ENCODE measurements around the gene PODXL. TPM values are rescaled to one million over a fixed set of nuclear protein-coding genes. Genes with fewer than 3 reads are reported as not detected.

Gene PODXL
- total and polyA plus RNA-seq, 2 donors (not counting 3 experiments of a cell fraction or from before 2014, with no cell fraction given): 86.4 to 156 TPM

DNA sequence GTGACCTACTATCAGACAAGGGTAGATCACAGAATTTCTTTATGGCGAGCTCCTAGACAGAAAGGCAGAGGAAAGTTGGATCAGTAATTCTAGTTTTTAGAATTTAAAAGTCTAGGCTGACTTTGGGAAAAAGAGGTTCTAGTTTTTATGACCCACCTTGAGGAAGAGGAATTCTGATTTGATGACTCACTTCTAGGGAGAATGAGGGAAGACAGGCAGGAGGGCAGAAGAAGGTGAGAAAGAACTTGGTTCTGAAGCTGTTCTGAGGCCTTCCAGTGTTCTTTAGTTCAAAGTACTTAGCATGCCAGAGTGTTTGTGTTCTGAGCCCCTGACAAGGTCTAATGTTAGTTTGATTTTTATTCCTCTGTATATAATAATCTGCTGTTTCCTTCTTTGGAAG is 97.2 kb downstream of the PODXL start:
- intact Hi-C loops (cut with micrococcal nuclease) (no loop called here), dilution Hi-C loops (cut with MboI; ENCODE audit: extremely low pct_ligation_motif_present, low sequenced_read_pairs) (no loop called here)
- Histone ChIP-seq H3K36me3 (ENCODE audit: control insufficient read depth in 2 of 2, extremely low read depth in 1 of 2, insufficient read depth in 2 of 2, low read length in 2 of 2) (peaks cover 0 to 3% of the 10 kb centered on the region in 2 experiments), H3K9me3 (replicated peaks; ENCODE audit: control insufficient read depth, insufficient read depth, low read length) (no peaks in the 10 kb centered on the region), H3K79me2 (ENCODE audit: control insufficient read depth, insufficient read depth, low read length) (no peaks in the 10 kb centered on the region), H3K27ac (ENCODE audit: insufficient read depth, low read depth, low read length) (no peak overlapping the region), H3K4me1 (ENCODE audit: control insufficient read depth, extremely low read depth, insufficient read depth, low read length) (peaks cover 9% of the 10 kb centered on the region), H3K9me1 (replicated peaks; ENCODE audit: control insufficient read depth, extremely low read depth, insufficient read depth, low read length) (no peaks in the 10 kb centered on the region), H3K9ac (replicated peaks; ENCODE audit: extremely low read depth, insufficient read depth, low read length) (no peak overlapping the region), H4K20me1 (replicated peaks; ENCODE audit: control insufficient read depth, extremely low read depth, insufficient read depth, low read length) (no peaks in the 10 kb centered on the region), H2AFZ (ENCODE audit: low read depth, low read length) (no peak overlapping the region), H3K4me3 (replicated peaks in 1 of 3; ENCODE audit: insufficient read depth in 1 of 3, low read depth in 1 of 3, low read length in 3 of 3) (no peak overlapping the region), H3K4me2 (ENCODE audit: insufficient read depth, low read length) (no peak overlapping the region), H3K27me3 (ENCODE audit: control insufficient read depth in 2 of 2, insufficient read depth in 2 of 2, low read length in 2 of 2) (no peaks in the 10 kb centered on the region)
- ChIA-PET CTCF (interaction anchor here (0.7 to 0.9 kb wide), 2 partner anchors 8 to 13 kb away, joined by 3 read pairs; no protein-coding TSS in a partner anchor), POLR2A (no interaction called here)
- TF ChIP-seq POLR2A (IDR thresholded peaks at IDR 0.05; ENCODE audit: low read depth, low read length) (no peak), GATA2 (IDR thresholded peaks at IDR 0.05; ENCODE audit: insufficient read depth, insufficient read length, low read depth, low read length) (no peak), MYC (IDR thresholded peaks at IDR 0.05; ENCODE audit: low read depth, low read length) (no peak), JUN (IDR thresholded peaks at IDR 0.05; ENCODE audit: borderline replicate concordance, insufficient read depth, insufficient read length, low read depth) (peak; percentile 5), EZH2 (IDR thresholded peaks at IDR 0.05; ENCODE audit: borderline replicate concordance, low read depth, low read length, severe bottlenecking) (no peak)
- BruUV-seq (replicated peaks): no TSS peak
- no peak for DNase-seq (ENCODE audit: low read depth, low spot score)
- no peak for FAIRE-seq

- ChIA-PET CTCF (no interaction called here), POLR2A (no interaction called here)
- Histone ChIP-seq H4K20me1 (replicated peaks; ENCODE audit: control insufficient read depth, extremely low read depth, insufficient read depth, low read length) (no peaks in the 10 kb centered on the region), H3K9ac (replicated peaks; ENCODE audit: extremely low read depth, insufficient read depth, low read length) (no peak overlapping the region), H2AFZ (ENCODE audit: low read depth, low read length) (no peak overlapping the region), H3K9me3 (replicated peaks; ENCODE audit: control insufficient read depth, insufficient read depth, low read length) (no peaks in the 10 kb centered on the region), H3K4me2 (ENCODE audit: insufficient read depth, low read length) (no peak overlapping the region), H3K27ac (ENCODE audit: insufficient read depth, low read depth, low read length) (no peak overlapping the region), H3K27me3 (ENCODE audit: control insufficient read depth in 2 of 2, insufficient read depth in 2 of 2, low read length in 2 of 2) (no peaks in the 10 kb centered on the region), H3K4me1 (ENCODE audit: control insufficient read depth, extremely low read depth, insufficient read depth, low read length) (peaks cover 9% of the 10 kb centered on the region), H3K4me3 (replicated peaks in 1 of 3; ENCODE audit: insufficient read depth in 1 of 3, low read depth in 1 of 3, low read length in 3 of 3) (no peak overlapping the region), H3K9me1 (replicated peaks; ENCODE audit: control insufficient read depth, extremely low read depth, insufficient read depth, low read length) (no peaks in the 10 kb centered on the region), H3K36me3 (ENCODE audit: control insufficient read depth in 2 of 2, extremely low read depth in 1 of 2, insufficient read depth in 2 of 2, low read length in 2 of 2) (no peaks in the 10 kb centered on the region), H3K79me2 (ENCODE audit: control insufficient read depth, insufficient read depth, low read length) (no peaks in the 10 kb centered on the region)
- DNase-seq (ENCODE audit: low read depth, low spot score): no peak
- no peak for FAIRE-seq
- dilution Hi-C loops (cut with MboI; ENCODE audit: extremely low pct_ligation_motif_present, low sequenced_read_pairs) (no loop called here), intact Hi-C loops (cut with micrococcal nuclease) (no loop called here)
- TF ChIP-seq POLR2AphosphoS5 (IDR thresholded peaks at IDR 0.05; ENCODE audit: insufficient read depth, low read depth, low read length): no peak
- no peak for TF ChIP-seq POLR2A (IDR thresholded peaks at IDR 0.05; ENCODE audit: low read depth, low read length)
- TF ChIP-seq MAX (IDR thresholded peaks at IDR 0.05; ENCODE audit: insufficient read depth, insufficient read length): no peak
- TF ChIP-seq FOS (IDR thresholded peaks at IDR 0.05; ENCODE audit: borderline replicate concordance, insufficient read depth, low read length): no peak
- no peak for TF ChIP-seq GATA2 (IDR thresholded peaks at IDR 0.05; ENCODE audit: insufficient read depth, insufficient read length, low read depth, low read length)
- TF ChIP-seq MYC (IDR thresholded peaks at IDR 0.05; ENCODE audit: low read depth, low read length): no peak
- no peak for TF ChIP-seq CTCF (IDR thresholded peaks at IDR 0.05; ENCODE audit: extremely low read depth in 1 of 2, insufficient read depth in 1 of 2, low read depth in 1 of 2, low read length in 2 of 2)
- no peak for TF ChIP-seq EZH2 (IDR thresholded peaks at IDR 0.05; ENCODE audit: borderline replicate concordance, low read depth, low read length, severe bottlenecking)
- no peak for TF ChIP-seq JUN (IDR thresholded peaks at IDR 0.05; ENCODE audit: borderline replicate concordance, insufficient read depth, insufficient read length, low read depth)
- no TSS peak for BruUV-seq (replicated peaks)
Observed at GRCh38 chr7:131456338-131456737, 100.1 kb downstream of the PODXL start.

All from endothelial cell of umbilical vein (primary cell).